ENCODE measurements around the gene POLR2I. TPM values are rescaled to one million over a fixed set of nuclear protein-coding genes. Genes with fewer than 3 reads are reported as not detected.

The POLR2I gene
- total RNA-seq, 1 experiment from 2014 or later = 68.9 TPM

Other genes starting within 250 kb of the POLR2I start
- gene APLP1, start 246.3 kb downstream of the POLR2I start, total RNA-seq (2014; rRNA removed; shearing (Covaris generic)) = 2.5 and 6.5 TPM in 2 replicates
- 8.5 and 33.9 TPM in 2 replicates for gene NFKBID, start 214.3 kb downstream of the POLR2I start, total RNA-seq (2014; rRNA removed; shearing (Covaris generic))
- gene HCST, start 212.3 kb downstream of the POLR2I start, total RNA-seq (2014; rRNA removed; shearing (Covaris generic)) = not detected in 2 replicates
- not detected in 2 replicates for gene TYROBP, start 206.6 kb downstream of the POLR2I start, total RNA-seq (2014; rRNA removed; shearing (Covaris generic))
- 1.2 and 1.4 TPM in 2 replicates for gene LRFN3, start 178.5 kb downstream of the POLR2I start, total RNA-seq (2014; rRNA removed; shearing (Covaris generic))
- gene SDHAF1, start 119.7 kb downstream of the POLR2I start, total RNA-seq (2014; rRNA removed; shearing (Covaris generic)) = 44.7 and 49.8 TPM in 2 replicates
- gene SYNE4, start 106.1 kb downstream of the POLR2I start, total RNA-seq (2014; rRNA removed; shearing (Covaris generic)) = not detected in 2 replicates
- 15.4 and 32.2 TPM in 2 replicates for gene ALKBH6, start 100.7 kb downstream of the POLR2I start, total RNA-seq (2014; rRNA removed; shearing (Covaris generic))
- 0.69 and 1.0 TPM in 2 replicates for gene CLIP3, start 82.0 kb downstream of the POLR2I start, total RNA-seq (2014; rRNA removed; shearing (Covaris generic))
- gene THAP8, start 60.6 kb downstream of the POLR2I start, total RNA-seq (2014; rRNA removed; shearing (Covaris generic)) = 0.54 and 0.86 TPM in 2 replicates
- gene WDR62, start 60.0 kb downstream of the POLR2I start, total RNA-seq (2014; rRNA removed; shearing (Covaris generic)) = 14.6 and 19.8 TPM in 2 replicates
- gene OVOL3, start 3.7 kb downstream of the POLR2I start, total RNA-seq (2014; rRNA removed; shearing (Covaris generic)) = not detected in 2 replicates
- 354 and 373 TPM in 2 replicates for gene TBCB, start 593 bp upstream of the POLR2I start, total RNA-seq (2014; rRNA removed; shearing (Covaris generic))
- 122 and 257 TPM in 2 replicates for gene CAPNS1, start 25.2 kb upstream of the POLR2I start, total RNA-seq (2014; rRNA removed; shearing (Covaris generic))
- not detected in 2 replicates for gene COX7A1, start 37.6 kb upstream of the POLR2I start, total RNA-seq (2014; rRNA removed; shearing (Covaris generic))
- gene ZNF565, start 99.8 kb upstream of the POLR2I start, total RNA-seq (2014; rRNA removed; shearing (Covaris generic)) = 2.3 and 3.2 TPM in 2 replicates
- 211 and 232 TPM in 2 replicates for gene ZNF146, start 100.2 kb upstream of the POLR2I start, total RNA-seq (2014; rRNA removed; shearing (Covaris generic))

All from Daoy (cell line).